GM12878 (cell line): ENCODE results near the gene GAB1. TPM values are rescaled to one million over a fixed set of nuclear protein-coding genes. Genes with fewer than 3 reads are reported as not detected.

ENCODE experiments used
- ATAC-seq: fragments of 200-7000 bp; cut with Tn5 transposase; 3 replicates; pipeline ENCODE4 v1.9.1; 2020; ENCODE audit warnings: mild to moderate bottlenecking, moderate library complexity
- BruUV-seq: library from RNA; stranded (reverse); fragments of 400-500 nt; replicated peaks from 2 replicates; lab custom pipeline; 2021; lab: Mats Ljungman, UMichigan
- CTCF ChIA-PET: fragments of 300-600 bp; sonication (Branson Sonifier 250); formaldehyde crosslinking; extraction: SDS; loops from one replicate; lab custom pipeline; 2021; ENCODE audit warnings: inconsistent platforms; lab: Yijun Ruan, JAX
- POLR2A ChIA-PET: fragments of 350-600 bp; formaldehyde crosslinking; extraction: SDS; loops from one replicate; lab custom pipeline; 2021; ENCODE audit warnings: inconsistent platforms; lab: Charles Lee
- RAD21 ChIA-PET: fragments of 300-600 bp; sonication (Branson Sonifier 250); formaldehyde crosslinking; loops from one replicate; lab custom pipeline; 2023; ENCODE audit warnings: antibody characterized with exemption; ENCODE audit not compliant: unreplicated experiment; lab: Charles Lee
- SMC1A ChIA-PET: fragments of 300-600 bp; sonication (Branson Sonifier 250); formaldehyde crosslinking; loops from one replicate; lab custom pipeline; 2023; ENCODE audit not compliant: unreplicated experiment, uncharacterized antibody; lab: Charles Lee
- DNase-seq: peaks from one replicate; pipeline ENCODE4 v3.0.0-alpha.2; 2011; ENCODE audit warnings: low read depth, low spot score
- FAIRE-seq: peaks from 3 replicates; lab custom pipeline; 2011; peaks lifted over from hg19 to GRCh38; lab: Jason Lieb, UNC
- H2AFZ ChIP-seq: 2 replicates; pipeline ENCODE4 v1.6.0; 2011; ENCODE audit warnings: low read depth, low read length, control low read depth; ENCODE audit not compliant: control insufficient read depth
- H3K27ac ChIP-seq: 2 replicates; pipeline ENCODE4 v1.5.1; 2011; ENCODE audit warnings: control low read depth; ENCODE audit not compliant: control insufficient read depth, insufficient read depth
- H3K27me3 ChIP-seq, 2 experiments: replicated peaks in 1 of 2; 2 replicates each; pipeline versions ENCODE4 v1.6.0 to v1.6.1; 2011; ENCODE audit warnings: low read length in 1 of 2; ENCODE audit not compliant: control insufficient read depth in 2 of 2, insufficient read depth in 2 of 2
- H3K36me3 ChIP-seq, 2 experiments: 2 replicates each; pipeline ENCODE4 v1.5.1; 2011; ENCODE audit warnings: low read length in 1 of 2; ENCODE audit not compliant: control insufficient read depth in 2 of 2, insufficient read depth in 2 of 2
- H3K4me1 ChIP-seq: 2 replicates; pipeline ENCODE4 v1.6.1; 2011; ENCODE audit warnings: mild to moderate bottlenecking, low read length, moderate library complexity, mixed read lengths; ENCODE audit not compliant: control insufficient read depth, insufficient read depth
- H3K4me2 ChIP-seq: 2 replicates; pipeline ENCODE4 v1.6.0; 2011; ENCODE audit warnings: control low read depth; ENCODE audit not compliant: control insufficient read depth, insufficient read depth
- H3K4me3 ChIP-seq: fragments of 200-600 bp; sonication (generic); 2 replicates; pipeline ENCODE4 v1.5.1; 2016
- H3K79me2 ChIP-seq: 2 replicates; pipeline ENCODE4 v1.6.0; 2011; ENCODE audit warnings: low read length; ENCODE audit not compliant: control insufficient read depth, insufficient read depth
- H3K9ac ChIP-seq: 2 replicates; pipeline ENCODE4 v1.8.0; 2011; ENCODE audit warnings: low read length, control low read depth, mixed read lengths; ENCODE audit not compliant: control insufficient read depth, insufficient read depth
- H3K9me3 ChIP-seq: replicated peaks from 3 replicates; pipeline ENCODE4 v1.5.1; 2011; ENCODE audit warnings: mild to moderate bottlenecking, low read length; ENCODE audit not compliant: control insufficient read depth, insufficient read depth
- H4K20me1 ChIP-seq: 2 replicates; pipeline ENCODE4 v1.6.0; 2011; ENCODE audit not compliant: control insufficient read depth, insufficient read depth
- CREM ChIP-seq: IDR thresholded peaks from 2 replicates; pipeline ENCODE4 v1.6.1; 2014; ENCODE audit warnings: antibody characterized with exemption, low read depth
- EZH2 ChIP-seq: IDR thresholded peaks from 2 replicates; pipeline ENCODE4 v1.6.1; 2012; ENCODE audit warnings: low read depth, mild to moderate bottlenecking, control low read depth, inconsistent platforms, low read length, borderline replicate concordance; ENCODE audit not compliant: control insufficient read depth
- MEF2B ChIP-seq: fragments of 450-650 bp; IDR thresholded peaks from 2 replicates; pipeline ENCODE4 v1.6.1; 2018; ENCODE audit warnings: mild to moderate bottlenecking, moderate library complexity; ENCODE audit not compliant: partially characterized antibody, poor library complexity, severe bottlenecking
- SP1 ChIP-seq: IDR thresholded peaks from one replicate; pipeline ENCODE4 v1.6.1; 2011; ENCODE audit warnings: low read depth, low read length
- ZNF207 ChIP-seq: fragments of 450-650 bp; IDR thresholded peaks from 2 replicates; pipeline ENCODE4 v1.6.1; 2014; ENCODE audit warnings: antibody characterized with exemption, mild to moderate bottlenecking, borderline replicate concordance
- ZSCAN29 ChIP-seq: fragments of 450-650 bp; IDR thresholded peaks from 2 replicates; pipeline ENCODE4 v1.6.1; 2017; ENCODE audit warnings: mild to moderate bottlenecking, moderate library complexity
- WGBS: methylation state at CpG from one replicate; pipeline ENCODE4 v1.1.6; 2016; ENCODE audit warnings: low lambda C conversion rate; ENCODE audit not compliant: insufficient replicate concordance, insufficient coverage; ENCODE audit errors: missing lambda C conversion rate; 5-methylcytosine and 5-hydroxymethylcytosine counted together
- in situ Hi-C: fragments of 300-500 bp; cut with MboI; formaldehyde crosslinking; loops from 9 replicates; pipeline ENCODE4 v1.14.3; 2018; ENCODE audit warnings: mixed read lengths
- intact Hi-C: fragments of 100-400 bp; cut with micrococcal nuclease; formaldehyde crosslinking; loops from one replicate; pipeline ENCODE4 v1.14.2; 2022; ENCODE audit not compliant: unreplicated experiment
- polyA plus RNA-seq, 11 experiments: library from polyadenylated mRNA; depleted of rRNA in 4 of 11; unstranded in 6 of 11; stranded (reverse) in 5 of 11; fragments of >200 nt; fragmentation: Nextera tagmentation in 4 of 11; fragmentation: Illumina TruSeq in 1 of 11; extraction: Ambion mirVana in 4 of 11; extraction: Trizol in 1 of 11; gene quantifications; 1 replicate in 1 of 11; 2 replicates in 10 of 11; pipeline versions ENCODE4 v1.2.1 to v1.2.3, GENCODE V29; 2011 to 2016; ENCODE audit warnings: inconsistent platforms in 2 of 11, missing spikeins in 2 of 11, low read depth in 1 of 11
- total RNA-seq, 4 experiments: library from RNA; depleted of rRNA in 3 of 4; stranded (reverse); fragments of >200 nt in 3 of 4; fragmentation: Illumina TruSeq in 1 of 4; extraction: Trizol in 1 of 4; gene quantifications; 2 replicates each; pipeline versions ENCODE4 v1.2.1 to v1.2.3, GENCODE V29; 2013 to 2021
- TF ChIP-seq, protein P1 (sequence below): fragments of 150-350 bp; IDR thresholded peaks from 2 replicates; pipeline ENCODE4 v1.6.1; 2016; ENCODE audit warnings: low read depth, low read length
- TF ChIP-seq, protein P2 (sequence below): fragments of 450-650 bp; IDR thresholded peaks from 2 replicates; pipeline ENCODE4 v1.6.1; 2017; ENCODE audit warnings: borderline replicate concordance

GAB1 gene
- total and polyA plus RNA-seq, 10 of the 15 experiments (the other 5 are each of a cell fraction or from before 2014, with no cell fraction given): 0.37 to 5.3 (median 3.2) TPM

DNA sequence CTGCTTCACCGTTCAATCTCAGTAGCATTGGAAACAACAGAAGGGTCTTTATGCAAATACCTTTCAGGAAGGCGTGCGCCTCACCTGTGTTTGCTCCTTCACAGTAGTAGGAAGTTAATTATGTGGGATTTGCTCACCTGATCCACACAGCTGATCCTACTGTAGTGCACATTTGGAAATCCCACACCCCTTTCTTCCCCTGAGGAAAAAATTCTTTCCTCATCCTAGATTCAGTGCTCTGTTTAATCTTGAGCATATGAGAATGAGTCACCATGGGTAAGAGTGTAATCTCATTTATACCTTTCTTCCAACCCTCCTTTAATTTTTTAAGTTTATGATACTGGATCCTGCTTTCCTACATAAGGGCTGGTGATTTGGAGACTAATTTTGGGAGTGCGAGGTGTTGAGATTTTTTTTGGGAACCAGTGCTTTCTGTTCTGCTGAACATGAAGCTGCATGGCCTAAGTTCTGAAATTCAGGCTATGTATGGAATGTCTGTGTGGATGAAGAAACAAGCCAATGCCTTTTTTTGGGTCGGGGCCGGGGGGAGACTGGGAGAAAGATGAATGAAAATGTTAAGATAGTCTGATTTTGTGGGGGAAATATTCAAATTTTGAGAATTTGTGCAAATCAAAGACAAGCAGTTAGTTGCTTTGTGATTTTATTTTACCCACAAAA, 19.0 kb downstream of the GAB1 start:
- Histone ChIP-seq H3K79me2 (no peaks in the 10 kb centered on the region), H3K4me1 (peaks cover 21% of the 10 kb centered on the region), H3K4me3 (no peak overlapping the region), H4K20me1 (no peaks in the 10 kb centered on the region), H3K36me3 (no peaks in the 10 kb centered on the region), H3K9ac (no peak overlapping the region), H2AFZ (no peak overlapping the region), H3K4me2 (no peak overlapping the region), H3K27me3 (no peaks in the 10 kb centered on the region), H3K9me3 (no peaks in the 10 kb centered on the region), H3K27ac (no peak overlapping the region)
- WGBS: 84% methylated on average over 6 of the region's 6 CpGs
- TF ChIP-seq ZSCAN29 (no peak), SP1 (no peak), ZNF207 (no peak), CREM (no peak), MEF2B (no peak), EZH2 (no peak)
- TF ChIP-seq, protein P1, sequence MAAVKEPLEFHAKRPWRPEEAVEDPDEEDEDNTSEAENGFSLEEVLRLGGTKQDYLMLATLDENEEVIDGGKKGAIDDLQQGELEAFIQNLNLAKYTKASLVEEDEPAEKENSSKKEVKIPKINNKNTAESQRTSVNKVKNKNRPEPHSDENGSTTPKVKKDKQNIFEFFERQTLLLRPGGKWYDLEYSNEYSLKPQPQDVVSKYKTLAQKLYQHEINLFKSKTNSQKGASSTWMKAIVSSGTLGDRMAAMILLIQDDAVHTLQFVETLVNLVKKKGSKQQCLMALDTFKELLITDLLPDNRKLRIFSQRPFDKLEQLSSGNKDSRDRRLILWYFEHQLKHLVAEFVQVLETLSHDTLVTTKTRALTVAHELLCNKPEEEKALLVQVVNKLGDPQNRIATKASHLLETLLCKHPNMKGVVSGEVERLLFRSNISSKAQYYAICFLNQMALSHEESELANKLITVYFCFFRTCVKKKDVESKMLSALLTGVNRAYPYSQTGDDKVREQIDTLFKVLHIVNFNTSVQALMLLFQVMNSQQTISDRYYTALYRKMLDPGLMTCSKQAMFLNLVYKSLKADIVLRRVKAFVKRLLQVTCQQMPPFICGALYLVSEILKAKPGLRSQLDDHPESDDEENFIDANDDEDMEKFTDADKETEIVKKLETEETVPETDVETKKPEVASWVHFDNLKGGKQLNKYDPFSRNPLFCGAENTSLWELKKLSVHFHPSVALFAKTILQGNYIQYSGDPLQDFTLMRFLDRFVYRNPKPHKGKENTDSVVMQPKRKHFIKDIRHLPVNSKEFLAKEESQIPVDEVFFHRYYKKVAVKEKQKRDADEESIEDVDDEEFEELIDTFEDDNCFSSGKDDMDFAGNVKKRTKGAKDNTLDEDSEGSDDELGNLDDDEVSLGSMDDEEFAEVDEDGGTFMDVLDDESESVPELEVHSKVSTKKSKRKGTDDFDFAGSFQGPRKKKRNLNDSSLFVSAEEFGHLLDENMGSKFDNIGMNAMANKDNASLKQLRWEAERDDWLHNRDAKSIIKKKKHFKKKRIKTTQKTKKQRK: no peak
- TF ChIP-seq, protein P2, sequence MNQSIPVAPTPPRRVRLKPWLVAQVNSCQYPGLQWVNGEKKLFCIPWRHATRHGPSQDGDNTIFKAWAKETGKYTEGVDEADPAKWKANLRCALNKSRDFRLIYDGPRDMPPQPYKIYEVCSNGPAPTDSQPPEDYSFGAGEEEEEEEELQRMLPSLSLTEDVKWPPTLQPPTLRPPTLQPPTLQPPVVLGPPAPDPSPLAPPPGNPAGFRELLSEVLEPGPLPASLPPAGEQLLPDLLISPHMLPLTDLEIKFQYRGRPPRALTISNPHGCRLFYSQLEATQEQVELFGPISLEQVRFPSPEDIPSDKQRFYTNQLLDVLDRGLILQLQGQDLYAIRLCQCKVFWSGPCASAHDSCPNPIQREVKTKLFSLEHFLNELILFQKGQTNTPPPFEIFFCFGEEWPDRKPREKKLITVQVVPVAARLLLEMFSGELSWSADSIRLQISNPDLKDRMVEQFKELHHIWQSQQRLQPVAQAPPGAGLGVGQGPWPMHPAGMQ: no peak
- RAD21 ChIA-PET: interaction anchor here (0.6 to 4.9 kb wide), 3 partner anchors 11 to 40 kb away, joined by 3 to 61 read pairs (median 9); partner anchors contain the start of gene GAB1
- in situ Hi-C loops (no loop called here), intact Hi-C loops (loop anchor here (5.0 kb wide), 1 partner anchor 168 kb away; no protein-coding TSS in a partner anchor)
- SMC1A ChIA-PET: interaction anchor here (1.1 to 5.5 kb wide), 5 partner anchors 10 to 131 kb away, joined by 4 to 62 read pairs (median 20); partner anchors contain the start of gene GAB1
- BruUV-seq: no TSS peak
- no peak for ATAC-seq
- CTCF ChIA-PET: interaction anchor here (1.3 to 9.1 kb wide), 3 partner anchors 12 to 21 kb away, joined by 6 to 76 read pairs (median 8); no protein-coding TSS in a partner anchor
- POLR2A ChIA-PET: interaction anchor here (10.0 kb wide), 1 partner anchor 15 kb away, joined by 94 read pairs; the partner anchor contains the start of gene GAB1
- DNase-seq: no peak
- no peak for FAIRE-seq
